ENCODE data around the gene CTSC.

The CTSC gene

GRCh38 chr11:88281317-88281712 lies 56.2 kb downstream of the CTSC start:
- Histone ChIP-seq H3K27me3 (replicated peaks; ENCODE audit: control insufficient read depth, insufficient read depth, low read length) (no peaks in the 10 kb centered on the region), H3K36me3 (ENCODE audit: control insufficient read depth, insufficient read depth, low read length) (peaks cover 3% of the 10 kb centered on the region; the same call in 1 of the 2 replicates), H3K4me3 (replicated peaks; ENCODE audit: low read depth, low read length) (no peak overlapping the region)
- DNase-seq (ENCODE audit: extremely low read depth, insufficient read length) = no peak
- TF ChIP-seq CTCF (IDR thresholded peaks at IDR 0.05; ENCODE audit: insufficient read depth, low read length, poor library complexity, severe bottlenecking) = peak; percentile 25

- TF ChIP-seq CTCF (IDR thresholded peaks at IDR 0.05; ENCODE audit: insufficient read depth, low read length, poor library complexity, severe bottlenecking) = no peak
- Histone ChIP-seq H3K36me3 (ENCODE audit: control insufficient read depth, insufficient read depth, low read length) (peaks cover 3% of the 10 kb centered on the region; the same call in 1 of the 2 replicates), H3K4me3 (replicated peaks; ENCODE audit: low read depth, low read length) (no peak overlapping the region), H3K27me3 (replicated peaks; ENCODE audit: control insufficient read depth, insufficient read depth, low read length) (no peaks in the 10 kb centered on the region)
- DNase-seq (ENCODE audit: extremely low read depth, insufficient read length) = no peak
These were observed 56.7 kb downstream of the CTSC start for GRCh38 chr11:88280673-88281316.

GRCh38 chr11:88277349-88277915 lies 60.1 kb downstream of the CTSC start:
- TF ChIP-seq CTCF (IDR thresholded peaks at IDR 0.05; ENCODE audit: insufficient read depth, low read length, poor library complexity, severe bottlenecking) = no peak
- no peaks in the 10 kb centered on the region for H3K27me3 ChIP-seq (replicated peaks; ENCODE audit: control insufficient read depth, insufficient read depth, low read length)
- H3K4me3 ChIP-seq (replicated peaks; ENCODE audit: low read depth, low read length) = no peak overlapping the region
- no peak for DNase-seq (ENCODE audit: extremely low read depth, insufficient read length)
- H3K36me3 ChIP-seq (ENCODE audit: control insufficient read depth, insufficient read depth, low read length) = no peaks in the 10 kb centered on the region

GRCh38 chr11:88275636-88276035 lies 61.9 kb downstream of the CTSC start:
- TF ChIP-seq CTCF (IDR thresholded peaks at IDR 0.05; ENCODE audit: insufficient read depth, low read length, poor library complexity, severe bottlenecking) = no peak
- Histone ChIP-seq H3K27me3 (replicated peaks; ENCODE audit: control insufficient read depth, insufficient read depth, low read length) (no peaks in the 10 kb centered on the region), H3K36me3 (ENCODE audit: control insufficient read depth, insufficient read depth, low read length) (no peaks in the 10 kb centered on the region), H3K4me3 (replicated peaks; ENCODE audit: low read depth, low read length) (no peak overlapping the region)
- DNase-seq (ENCODE audit: extremely low read depth, insufficient read length) = no peak

- H3K4me3 ChIP-seq (replicated peaks; ENCODE audit: low read depth, low read length) = no peak overlapping the region
- no peak for TF ChIP-seq CTCF (IDR thresholded peaks at IDR 0.05; ENCODE audit: insufficient read depth, low read length, poor library complexity, severe bottlenecking)
- H3K36me3 ChIP-seq (ENCODE audit: control insufficient read depth, insufficient read depth, low read length) = peaks cover 3% of the 10 kb centered on the region
- no peaks in the 10 kb centered on the region for H3K27me3 ChIP-seq (replicated peaks; ENCODE audit: control insufficient read depth, insufficient read depth, low read length)
- DNase-seq (ENCODE audit: extremely low read depth, insufficient read length) = no peak
These were observed 70.6 kb downstream of the CTSC start for GRCh38 chr11:88266919-88267318.
